ENCODE results near the gene RASA3. TPM values are rescaled to one million over a fixed set of nuclear protein-coding genes. Genes with fewer than 3 reads are reported as not detected.

RASA3 gene
- total and polyA plus RNA-seq, 9 of the 15 experiments (the other 6 are each of a cell fraction or from before 2014, with no cell fraction given) = 0.72 to 25.3 (median 14.4) TPM

DNA sequence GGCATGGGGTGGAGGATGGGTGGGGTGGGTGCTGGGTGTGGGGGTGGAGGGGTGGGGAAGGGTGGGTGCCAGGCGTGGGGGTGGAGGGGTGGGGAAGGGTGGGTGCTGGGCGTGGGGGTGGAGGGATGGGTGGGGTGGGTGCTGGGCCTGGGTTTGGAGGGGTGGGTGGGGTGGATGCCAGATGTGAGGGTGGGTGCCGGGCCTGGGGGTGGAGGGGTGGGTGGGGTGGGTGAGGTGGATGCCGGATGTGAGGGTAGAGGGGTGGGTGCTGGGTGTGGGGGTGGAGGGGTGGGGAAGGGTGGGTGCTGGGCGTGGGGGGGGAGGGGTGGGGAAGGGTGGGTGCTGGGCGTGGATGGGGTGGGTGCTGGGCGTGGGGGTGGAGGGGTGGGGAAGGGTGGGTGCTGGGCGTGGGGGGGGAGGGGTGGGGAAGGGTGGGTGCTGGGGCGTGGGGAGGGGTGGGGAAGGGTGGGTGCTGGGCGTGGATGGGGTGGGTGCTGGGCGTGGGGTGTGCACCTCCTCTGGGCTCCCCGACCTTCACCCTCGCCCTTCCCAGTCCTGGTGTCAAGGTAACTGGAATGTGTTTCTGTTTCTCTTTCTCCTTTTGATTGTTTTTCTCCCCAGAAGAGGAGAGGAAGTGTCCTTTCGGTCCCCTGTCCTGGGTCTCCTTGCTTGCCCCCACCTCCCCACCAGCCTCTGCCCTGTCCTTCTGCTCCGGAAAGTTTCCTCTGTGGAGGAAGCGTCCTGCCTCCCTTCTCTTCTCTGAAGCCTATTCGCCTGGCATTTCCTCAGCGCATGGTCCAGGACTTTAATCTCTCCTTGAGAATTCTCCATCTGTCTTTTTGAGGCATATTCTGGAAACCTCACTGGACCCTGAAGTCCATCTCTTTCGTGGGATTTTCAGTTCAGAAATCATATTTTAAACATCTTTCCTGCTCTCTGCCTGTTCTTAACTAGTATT is 23.8 kb upstream of the RASA3 start:
- no peak for FAIRE-seq
- BruUV-seq (replicated peaks) = no TSS peak
- H3K4me2 ChIP-seq (ENCODE audit: insufficient read depth, low read length) = no peak overlapping the region
- no peaks in the 10 kb centered on the region for H3K79me2 ChIP-seq (ENCODE audit: control insufficient read depth, insufficient read depth, low read length)
- ChIA-PET CTCF (ENCODE audit: low intra/inter-chr PET ratio) (no interaction called here), POLR2A (no interaction called here)
- no peak for ATAC-seq
- WGBS (ENCODE audit: insufficient coverage, low coverage, missing lambda C conversion rate) = 10% methylated on average over 6 of the region's 19 CpGs
- no peaks in the 10 kb centered on the region for H3K36me3 ChIP-seq (ENCODE audit: control insufficient read depth, insufficient read depth, low read length)
- intact Hi-C loops (cut with micrococcal nuclease) = no loop called here
- no peaks in the 10 kb centered on the region for H3K9me1 ChIP-seq (ENCODE audit: control insufficient read depth, insufficient read depth, low read length)
- no peaks in the 10 kb centered on the region for H3K9me3 ChIP-seq (replicated peaks; ENCODE audit: control insufficient read depth, insufficient read depth, low read depth, low read length)
- in situ Hi-C loops (cut with MboI) = no loop called here
- H3K27me3 ChIP-seq (ENCODE audit: control insufficient read depth in 2 of 2, insufficient read depth in 2 of 2, low read length in 2 of 2) = peaks cover 0 to 4% of the 10 kb centered on the region in 2 experiments; a peak in 2 of 5 replicates
- H3K4me1 ChIP-seq (replicated peaks in 1 of 2; ENCODE audit: control insufficient read depth in 2 of 2, insufficient read depth in 2 of 2, low read length in 2 of 2) = peaks cover 0 to 4% of the 10 kb centered on the region in 2 experiments; a peak in 2 of 5 replicates
- no peak overlapping the region for H3K4me3 ChIP-seq
- TF ChIP-seq RCOR1 (IDR thresholded peaks at IDR 0.05; ENCODE audit: borderline replicate concordance in 1 of 2, low read depth in 2 of 2, low read length in 2 of 2) = no peak
- TF ChIP-seq, protein P1, sequence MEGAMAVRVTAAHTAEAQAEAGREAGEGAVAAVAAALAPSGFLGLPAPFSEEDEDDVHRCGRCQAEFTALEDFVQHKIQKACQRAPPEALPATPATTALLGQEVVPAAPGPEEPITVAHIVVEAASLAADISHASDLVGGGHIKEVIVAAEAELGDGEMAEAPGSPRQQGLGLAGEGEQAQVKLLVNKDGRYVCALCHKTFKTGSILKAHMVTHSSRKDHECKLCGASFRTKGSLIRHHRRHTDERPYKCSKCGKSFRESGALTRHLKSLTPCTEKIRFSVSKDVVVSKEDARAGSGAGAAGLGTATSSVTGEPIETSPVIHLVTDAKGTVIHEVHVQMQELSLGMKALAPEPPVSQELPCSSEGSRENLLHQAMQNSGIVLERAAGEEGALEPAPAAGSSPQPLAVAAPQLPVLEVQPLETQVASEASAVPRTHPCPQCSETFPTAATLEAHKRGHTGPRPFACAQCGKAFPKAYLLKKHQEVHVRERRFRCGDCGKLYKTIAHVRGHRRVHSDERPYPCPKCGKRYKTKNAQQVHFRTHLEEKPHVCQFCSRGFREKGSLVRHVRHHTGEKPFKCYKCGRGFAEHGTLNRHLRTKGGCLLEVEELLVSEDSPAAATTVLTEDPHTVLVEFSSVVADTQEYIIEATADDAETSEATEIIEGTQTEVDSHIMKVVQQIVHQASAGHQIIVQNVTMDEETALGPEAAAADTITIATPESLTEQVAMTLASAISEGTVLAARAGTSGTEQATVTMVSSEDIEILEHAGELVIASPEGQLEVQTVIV (CRISPR knock-in tag; IDR thresholded peaks at IDR 0.05; ENCODE audit: borderline replicate concordance) = no peak
- TF ChIP-seq, protein P2, sequence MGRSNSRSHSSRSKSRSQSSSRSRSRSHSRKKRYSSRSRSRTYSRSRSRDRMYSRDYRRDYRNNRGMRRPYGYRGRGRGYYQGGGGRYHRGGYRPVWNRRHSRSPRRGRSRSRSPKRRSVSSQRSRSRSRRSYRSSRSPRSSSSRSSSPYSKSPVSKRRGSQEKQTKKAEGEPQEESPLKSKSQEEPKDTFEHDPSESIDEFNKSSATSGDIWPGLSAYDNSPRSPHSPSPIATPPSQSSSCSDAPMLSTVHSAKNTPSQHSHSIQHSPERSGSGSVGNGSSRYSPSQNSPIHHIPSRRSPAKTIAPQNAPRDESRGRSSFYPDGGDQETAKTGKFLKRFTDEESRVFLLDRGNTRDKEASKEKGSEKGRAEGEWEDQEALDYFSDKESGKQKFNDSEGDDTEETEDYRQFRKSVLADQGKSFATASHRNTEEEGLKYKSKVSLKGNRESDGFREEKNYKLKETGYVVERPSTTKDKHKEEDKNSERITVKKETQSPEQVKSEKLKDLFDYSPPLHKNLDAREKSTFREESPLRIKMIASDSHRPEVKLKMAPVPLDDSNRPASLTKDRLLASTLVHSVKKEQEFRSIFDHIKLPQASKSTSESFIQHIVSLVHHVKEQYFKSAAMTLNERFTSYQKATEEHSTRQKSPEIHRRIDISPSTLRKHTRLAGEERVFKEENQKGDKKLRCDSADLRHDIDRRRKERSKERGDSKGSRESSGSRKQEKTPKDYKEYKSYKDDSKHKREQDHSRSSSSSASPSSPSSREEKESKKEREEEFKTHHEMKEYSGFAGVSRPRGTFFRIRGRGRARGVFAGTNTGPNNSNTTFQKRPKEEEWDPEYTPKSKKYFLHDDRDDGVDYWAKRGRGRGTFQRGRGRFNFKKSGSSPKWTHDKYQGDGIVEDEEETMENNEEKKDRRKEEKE (IDR thresholded peaks at IDR 0.05; ENCODE audit: borderline replicate concordance in 1 of 2, control insufficient read depth in 1 of 2, low read depth in 2 of 2, low read length in 1 of 2) = no peak
- H3K27ac ChIP-seq (ENCODE audit: extremely low read depth, low read depth, low read length) = no peak overlapping the region
- H2AFZ ChIP-seq (ENCODE audit: low read depth, low read length) = no peak overlapping the region
- no peak overlapping the region for H3K9ac ChIP-seq (ENCODE audit: insufficient read depth in 1 of 2, low read depth in 2 of 2, low read length in 2 of 2)
- H4K20me1 ChIP-seq (replicated peaks; ENCODE audit: control insufficient read depth, insufficient read depth, low read length) = no peaks in the 10 kb centered on the region
- DNase-seq (ENCODE audit: extremely low read depth in 1 of 4, low spot score in 3 of 4) = no peak

Data from K562 (cell line).